ENCODE measurements around the gene DLGAP4. TPM values are rescaled to one million over a fixed set of nuclear protein-coding genes. Genes with fewer than 3 reads are reported as not detected.
A peak's percentile ranks its signal among the peaks of the same experiment; 100 is the strongest.

The DLGAP4 gene
- total and polyA plus RNA-seq, 2 experiments from 2014 or later, result 14.3 to 68.1 TPM

DNA sequence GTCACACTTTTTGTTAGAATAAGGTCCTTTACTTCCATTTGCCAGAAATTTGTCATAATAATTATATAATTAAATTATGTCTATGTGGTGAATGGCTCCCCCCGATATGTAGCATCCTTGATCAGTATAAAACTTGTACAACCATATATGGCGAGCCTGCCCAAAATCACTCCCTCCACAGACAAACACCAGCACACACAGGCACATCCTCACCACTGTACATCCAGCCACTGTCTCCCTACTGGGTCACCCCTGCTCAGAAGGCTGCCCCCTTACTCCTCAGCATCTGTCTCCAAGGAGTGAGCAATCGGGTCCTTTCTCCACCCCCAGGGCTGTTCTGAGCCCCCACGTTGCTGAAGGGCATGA is 148.2 kb downstream of the DLGAP4 start:
- Histone ChIP-seq H3K79me2 (ENCODE audit: insufficient read depth) (no peaks in the 10 kb centered on the region), H3K4me1 (ENCODE audit: insufficient read depth) (peaks cover 9% of the 10 kb centered on the region; the same call in 1 of the 2 replicates), H3K9ac (no peak overlapping the region), H3K36me3 (ENCODE audit: low read depth) (no peaks in the 10 kb centered on the region), H3K4me2 (ENCODE audit: unreplicated experiment) (no peak overlapping the region), H3K27me3 (replicated peaks; ENCODE audit: insufficient read depth) (no peaks in the 10 kb centered on the region), H4K20me1 (ENCODE audit: insufficient read depth) (no peaks in the 10 kb centered on the region), H3K9me2 (ENCODE audit: insufficient read depth) (no peaks in the 10 kb centered on the region), H3K4me3 (no peak overlapping the region), H3K9me3 (ENCODE audit: low read depth) (no peaks in the 10 kb centered on the region), H3K27ac (no peak overlapping the region), H2AFZ (0 out of 2 replicates have a peak overlapping the region, but pooled peaks have one; percentile 31), H3F3A (ENCODE audit: insufficient read depth) (no peaks in the 10 kb centered on the region)
- TF ChIP-seq EZH2phosphoT487 (IDR thresholded peaks at IDR 0.05; ENCODE audit: insufficient read depth, low read depth) (no peak), EZH2 (IDR thresholded peaks at IDR 0.05; ENCODE audit: insufficient read depth, poor library complexity, severe bottlenecking) (no peak)
- no peak for DNase-seq
- in situ Hi-C loops (cut with MboI), result no loop called here
- 28 to 29% methylated on average over 4 of the region's 4 CpGs for WGBS, 2 experiments (ENCODE audit: low coverage in 1 of 2, low lambda C conversion rate in 2 of 2, missing lambda C conversion rate in 2 of 2)

DNA sequence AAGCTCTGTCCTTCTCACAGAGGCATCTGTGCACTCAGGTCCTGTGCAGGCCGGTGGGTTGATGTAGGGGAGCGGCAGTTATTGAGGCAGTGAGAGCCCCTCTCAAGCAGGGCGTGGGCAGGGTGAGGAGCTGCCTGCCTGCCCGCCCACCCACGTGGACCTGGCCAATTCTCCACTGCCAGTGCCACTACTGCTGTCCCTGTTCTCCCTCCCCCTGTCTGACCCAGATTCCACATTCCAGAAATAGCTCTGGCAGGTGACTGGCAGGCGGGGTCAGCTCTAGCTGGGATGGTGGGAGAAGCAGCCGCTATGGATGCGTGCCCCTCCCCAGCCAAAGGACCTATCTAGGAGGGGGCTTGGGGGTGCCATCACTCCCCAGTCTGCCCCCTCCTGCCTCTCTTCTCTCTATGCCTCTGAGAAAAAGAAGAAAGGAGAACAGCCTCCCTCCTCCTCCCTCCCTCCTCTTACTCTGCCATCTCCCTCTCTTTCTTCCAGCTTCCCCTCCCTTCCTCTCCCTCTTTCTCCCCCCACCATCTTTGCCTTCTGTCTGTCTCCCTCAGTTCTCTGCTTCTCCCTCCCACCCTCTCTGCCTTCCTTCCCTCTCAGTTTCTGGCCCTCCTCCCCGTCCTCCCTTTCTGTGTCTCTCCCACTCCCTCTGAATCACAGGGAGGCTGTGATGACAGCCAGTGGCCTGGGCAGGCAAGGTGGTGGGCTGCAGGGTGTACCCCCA is 148.7 kb downstream of the DLGAP4 start:
- no peaks in the 10 kb centered on the region for H3K9me3 ChIP-seq (ENCODE audit: low read depth)
- H2AFZ ChIP-seq, result peak overlapping the region; percentile 31; the same call in 1 of the 2 replicates
- no peak overlapping the region for H3K9ac ChIP-seq
- no peaks in the 10 kb centered on the region for H3K9me2 ChIP-seq (ENCODE audit: insufficient read depth)
- H4K20me1 ChIP-seq (ENCODE audit: insufficient read depth), result no peaks in the 10 kb centered on the region
- H3F3A ChIP-seq (ENCODE audit: insufficient read depth), result 0 out of 2 replicates have a peak, but pooled peaks cover 1% of the 10 kb centered on the region
- no peaks in the 10 kb centered on the region for H3K79me2 ChIP-seq (ENCODE audit: insufficient read depth)
- TF ChIP-seq EZH2phosphoT487 (IDR thresholded peaks at IDR 0.05; ENCODE audit: insufficient read depth, low read depth), result no peak
- no peak for TF ChIP-seq EZH2 (IDR thresholded peaks at IDR 0.05; ENCODE audit: insufficient read depth, poor library complexity, severe bottlenecking)
- H3K27ac ChIP-seq, result no peak overlapping the region
- no peak overlapping the region for H3K4me2 ChIP-seq (ENCODE audit: unreplicated experiment)
- H3K4me3 ChIP-seq, result no peak overlapping the region
- peaks cover 9% of the 10 kb centered on the region; the same call in 1 of the 2 replicates for H3K4me1 ChIP-seq (ENCODE audit: insufficient read depth)
- 9 to 13% methylated on average over 9 of the region's 9 CpGs for WGBS, 2 experiments (ENCODE audit: low coverage in 1 of 2, low lambda C conversion rate in 2 of 2, missing lambda C conversion rate in 2 of 2)
- peak; percentile 17 for DNase-seq
- no peaks in the 10 kb centered on the region for H3K27me3 ChIP-seq (replicated peaks; ENCODE audit: insufficient read depth)
- no peaks in the 10 kb centered on the region for H3K36me3 ChIP-seq (ENCODE audit: low read depth)
- in situ Hi-C loops (cut with MboI), result no loop called here

DNA sequence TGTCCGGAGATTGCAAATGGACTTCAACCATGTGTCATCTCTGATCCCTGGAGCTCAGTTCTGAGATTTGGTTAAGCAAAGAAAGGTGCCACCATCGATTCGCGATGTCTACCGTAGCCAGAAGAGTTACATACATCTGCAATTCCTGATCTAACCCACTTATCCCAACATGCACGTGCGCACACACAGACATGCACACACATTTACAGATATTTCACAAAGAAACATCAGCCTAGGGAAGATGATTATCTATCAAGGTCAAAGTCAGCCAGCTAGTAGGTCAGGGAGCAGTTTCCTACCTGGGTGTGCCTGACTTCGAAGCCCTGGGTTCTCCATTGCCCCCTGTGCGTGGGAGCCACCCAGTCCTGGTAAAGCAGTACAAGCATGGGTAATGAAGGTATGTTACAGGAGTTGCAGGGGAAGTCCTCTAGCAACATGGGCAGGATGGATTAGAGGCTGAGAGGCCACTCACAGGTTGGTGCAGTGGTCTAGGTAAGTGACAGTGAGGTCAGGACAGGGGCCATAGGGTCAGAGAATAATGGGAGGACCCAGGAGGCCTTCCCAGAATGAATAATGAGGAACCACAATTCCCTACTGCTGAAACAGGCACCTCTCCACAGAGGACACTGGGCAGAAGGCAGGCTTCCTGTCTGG is 150.0 kb downstream of the DLGAP4 start:
- Histone ChIP-seq H3K36me3 (ENCODE audit: low read depth) (no peaks in the 10 kb centered on the region), H3K4me2 (ENCODE audit: unreplicated experiment) (no peak overlapping the region), H3F3A (ENCODE audit: insufficient read depth) (peaks cover 11% of the 10 kb centered on the region; the same call in 1 of the 2 replicates), H3K4me3 (no peak overlapping the region), H3K4me1 (ENCODE audit: insufficient read depth) (peaks cover 9% of the 10 kb centered on the region; the same call in 1 of the 2 replicates), H2AFZ (no peak overlapping the region), H3K9me3 (ENCODE audit: low read depth) (no peaks in the 10 kb centered on the region), H4K20me1 (ENCODE audit: insufficient read depth) (no peaks in the 10 kb centered on the region), H3K9me2 (ENCODE audit: insufficient read depth) (no peaks in the 10 kb centered on the region), H3K79me2 (ENCODE audit: insufficient read depth) (no peaks in the 10 kb centered on the region), H3K9ac (no peak overlapping the region), H3K27me3 (replicated peaks; ENCODE audit: insufficient read depth) (no peaks in the 10 kb centered on the region), H3K27ac (no peak overlapping the region)
- TF ChIP-seq EZH2phosphoT487 (IDR thresholded peaks at IDR 0.05; ENCODE audit: insufficient read depth, low read depth), result no peak
- WGBS, 2 experiments (ENCODE audit: low coverage in 1 of 2, low lambda C conversion rate in 2 of 2, missing lambda C conversion rate in 2 of 2), result 90 to 94% methylated on average over 9 of the region's 9 CpGs
- no peak for DNase-seq
- in situ Hi-C loops (cut with MboI), result no loop called here

GRCh38 chr20:36460648-36461599 is 154.8 kb downstream of the DLGAP4 start:
- Histone ChIP-seq H3K4me3 (peak overlapping the region; percentile 65), H3K4me2 (ENCODE audit: unreplicated experiment) (peak overlapping the region; percentile 59), H3F3A (ENCODE audit: insufficient read depth) (peaks cover 50% of the 10 kb centered on the region), H3K27me3 (replicated peaks; ENCODE audit: insufficient read depth) (no peaks in the 10 kb centered on the region), H3K79me2 (ENCODE audit: insufficient read depth) (peaks cover 37% of the 10 kb centered on the region), H3K9ac (peak overlapping the region; percentile 79), H3K36me3 (ENCODE audit: low read depth) (no peaks in the 10 kb centered on the region), H3K9me2 (ENCODE audit: insufficient read depth) (no peaks in the 10 kb centered on the region), H3K27ac (peak overlapping the region; percentile 81), H2AFZ (peak overlapping the region; percentile 95), H4K20me1 (ENCODE audit: insufficient read depth) (0 out of 2 replicates have a peak, but pooled peaks cover 2% of the 10 kb centered on the region), H3K4me1 (ENCODE audit: insufficient read depth) (peaks cover 26% of the 10 kb centered on the region), H3K9me3 (ENCODE audit: low read depth) (no peaks in the 10 kb centered on the region)
- TF ChIP-seq EZH2phosphoT487 (IDR thresholded peaks at IDR 0.05; ENCODE audit: insufficient read depth, low read depth) (no peak), EZH2 (IDR thresholded peaks at IDR 0.05; ENCODE audit: insufficient read depth, poor library complexity, severe bottlenecking) (no peak)
- in situ Hi-C loops (cut with MboI), result no loop called here
- peak; percentile 96 for DNase-seq
- WGBS, 2 experiments (ENCODE audit: low coverage in 1 of 2, low lambda C conversion rate in 2 of 2, missing lambda C conversion rate in 2 of 2), result 21 to 23% methylated on average over 44 to 48 of the region's 96 CpGs
